Lung (tissue), 12 donors: ENCODE results near the gene FAM131A. TPM values are rescaled to one million over a fixed set of nuclear protein-coding genes. Genes with fewer than 3 reads are reported as not detected.
A peak's percentile ranks its signal among the peaks of the same experiment; 100 is the strongest.

Experiments
- ATAC-seq: fragments of 200-7000 bp; cut with Tn5 transposase; one replicate; pipeline ENCODE4 v1.9.1; 2020; ENCODE audit warnings: moderate number of reproducible peaks; ENCODE audit not compliant: insufficient read depth, low FRiP score
- DNase-seq, 3 donors: peaks; one replicate each; pipeline ENCODE4 v3.0.0-alpha.2; 2013 to 2017
- H3K27ac ChIP-seq, 2 donors: one replicate each; pipeline ENCODE4 v1.5.1; 2013; ENCODE audit warnings: mild to moderate bottlenecking in 2 of 2, moderate library complexity in 2 of 2, control low read depth in 1 of 2, inconsistent platforms in 1 of 2, low read depth in 1 of 2, low read length in 1 of 2
- H3K27me3 ChIP-seq, 3 donors: one replicate each; pipeline ENCODE4 v1.5.1; 2013; ENCODE audit warnings: low read length in 2 of 3; ENCODE audit not compliant: control insufficient read depth in 3 of 3, insufficient read depth in 3 of 3
- H3K36me3 ChIP-seq, 4 donors: one replicate each; pipeline ENCODE4 v1.5.1; 2013; ENCODE audit warnings: low read length in 4 of 4, mild to moderate bottlenecking in 1 of 4, moderate library complexity in 1 of 4; ENCODE audit not compliant: control insufficient read depth in 4 of 4, insufficient read depth in 4 of 4
- H3K4me1 ChIP-seq, 5 donors: one replicate each; pipeline ENCODE4 v1.5.1; 2013; ENCODE audit warnings: low read length in 5 of 5, mild to moderate bottlenecking in 2 of 5, moderate library complexity in 1 of 5; ENCODE audit not compliant: control insufficient read depth in 5 of 5, insufficient read depth in 5 of 5
- H3K4me3 ChIP-seq: one replicate; pipeline ENCODE4 v1.5.1; 2013; ENCODE audit warnings: mild to moderate bottlenecking, control low read depth, moderate library complexity
- H3K9ac ChIP-seq, 2 donors: one replicate each; pipeline ENCODE4 v1.5.1; 2013; ENCODE audit warnings: low read length in 2 of 2, control low read depth in 1 of 2; ENCODE audit not compliant: insufficient read depth in 1 of 2
- H3K9me3 ChIP-seq, 4 donors: one replicate each; pipeline ENCODE4 v1.5.1; 2013; ENCODE audit warnings: low read length in 3 of 4, mild to moderate bottlenecking in 1 of 4, moderate library complexity in 1 of 4; ENCODE audit not compliant: control insufficient read depth in 4 of 4, insufficient read depth in 3 of 4
- WGBS, 2 donors: extraction: QIAGEN DNeasy Blood & Tissue Kit; methylation state at CpG; one replicate each; pipeline ENCODE4 v1.1.7; 2013; 5-methylcytosine and 5-hydroxymethylcytosine counted together
- polyA plus RNA-seq, 2 donors: library from polyadenylated mRNA; stranded (reverse); fragments of 200-250 nt; gene quantifications; one replicate each; pipeline ENCODE4 v1.2.1, GENCODE V29; 2013
- total RNA-seq, 2 donors: library from RNA; depleted of rRNA in 1 of 2; stranded (reverse); fragments of >200 nt in 1 of 2; gene quantifications; one replicate each; pipeline ENCODE4 v1.2.1, GENCODE V29; 2014 to 2021
- TF ChIP-seq, protein P1 (sequence below): IDR thresholded peaks from 2 replicates; pipeline ENCODE4 v1.5.1; 2012; ENCODE audit warnings: mild to moderate bottlenecking; ENCODE audit errors: control extremely low read depth, extremely low read depth
- donor health status: control.
- donor health status: control.
- donor health status: Bipolar disorder and iron deficiency.
- donor health status: healthy.
- donor health status: DM: yes; HTN: yes; CAD: no.

FAM131A gene
- total and polyA plus RNA-seq, 4 donors, result 12.9 to 21.4 (median 15.7) TPM

DNA sequence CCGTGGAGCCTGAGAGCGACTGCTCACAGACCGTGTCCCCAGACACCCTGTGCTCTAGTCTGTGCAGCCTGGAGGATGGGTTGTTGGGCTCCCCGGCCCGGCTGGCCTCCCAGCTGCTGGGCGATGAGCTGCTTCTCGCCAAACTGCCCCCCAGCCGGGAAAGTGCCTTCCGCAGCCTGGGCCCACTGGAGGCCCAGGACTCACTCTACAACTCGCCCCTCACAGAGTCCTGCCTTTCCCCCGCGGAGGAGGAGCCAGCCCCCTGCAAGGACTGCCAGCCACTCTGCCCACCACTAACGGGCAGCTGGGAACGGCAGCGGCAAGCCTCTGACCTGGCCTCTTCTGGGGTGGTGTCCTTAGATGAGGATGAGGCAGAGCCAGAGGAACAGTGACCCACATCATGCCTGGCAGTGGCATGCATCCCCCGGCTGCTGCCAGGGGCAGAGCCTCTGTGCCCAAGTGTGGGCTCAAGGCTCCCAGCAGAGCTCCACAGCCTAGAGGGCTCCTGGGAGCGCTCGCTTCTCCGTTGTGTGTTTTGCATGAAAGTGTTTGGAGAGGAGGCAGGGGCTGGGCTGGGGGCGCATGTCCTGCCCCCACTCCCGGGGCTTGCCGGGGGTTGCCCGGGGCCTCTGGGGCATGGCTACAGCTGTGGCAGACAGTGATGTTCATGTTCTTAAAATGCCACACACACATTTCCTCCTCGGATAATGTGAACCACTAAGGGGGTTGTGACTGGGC, 7.3 kb downstream of the FAM131A start:
- WGBS, 2 donors, result 90% methylated on average over 23 to 24 of the region's 24 CpGs
- no peaks in the 10 kb centered on the region for H3K9me3 ChIP-seq
- no peak for ATAC-seq
- TF ChIP-seq, protein P1, sequence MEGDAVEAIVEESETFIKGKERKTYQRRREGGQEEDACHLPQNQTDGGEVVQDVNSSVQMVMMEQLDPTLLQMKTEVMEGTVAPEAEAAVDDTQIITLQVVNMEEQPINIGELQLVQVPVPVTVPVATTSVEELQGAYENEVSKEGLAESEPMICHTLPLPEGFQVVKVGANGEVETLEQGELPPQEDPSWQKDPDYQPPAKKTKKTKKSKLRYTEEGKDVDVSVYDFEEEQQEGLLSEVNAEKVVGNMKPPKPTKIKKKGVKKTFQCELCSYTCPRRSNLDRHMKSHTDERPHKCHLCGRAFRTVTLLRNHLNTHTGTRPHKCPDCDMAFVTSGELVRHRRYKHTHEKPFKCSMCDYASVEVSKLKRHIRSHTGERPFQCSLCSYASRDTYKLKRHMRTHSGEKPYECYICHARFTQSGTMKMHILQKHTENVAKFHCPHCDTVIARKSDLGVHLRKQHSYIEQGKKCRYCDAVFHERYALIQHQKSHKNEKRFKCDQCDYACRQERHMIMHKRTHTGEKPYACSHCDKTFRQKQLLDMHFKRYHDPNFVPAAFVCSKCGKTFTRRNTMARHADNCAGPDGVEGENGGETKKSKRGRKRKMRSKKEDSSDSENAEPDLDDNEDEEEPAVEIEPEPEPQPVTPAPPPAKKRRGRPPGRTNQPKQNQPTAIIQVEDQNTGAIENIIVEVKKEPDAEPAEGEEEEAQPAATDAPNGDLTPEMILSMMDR, result no peak
- H3K36me3 ChIP-seq, result peaks cover 6 to 23% (median 14%) of the 10 kb centered on the region in 4 donors
- no peak overlapping the region for H3K9ac ChIP-seq
- no peak overlapping the region for H3K27ac ChIP-seq
- no peak for DNase-seq
- H3K27me3 ChIP-seq, result no peaks in the 10 kb centered on the region
- H3K4me3 ChIP-seq, result no peak overlapping the region
- H3K4me1 ChIP-seq, result peaks cover 0 to 32% (median 7%) of the 10 kb centered on the region in 5 donors

DNA sequence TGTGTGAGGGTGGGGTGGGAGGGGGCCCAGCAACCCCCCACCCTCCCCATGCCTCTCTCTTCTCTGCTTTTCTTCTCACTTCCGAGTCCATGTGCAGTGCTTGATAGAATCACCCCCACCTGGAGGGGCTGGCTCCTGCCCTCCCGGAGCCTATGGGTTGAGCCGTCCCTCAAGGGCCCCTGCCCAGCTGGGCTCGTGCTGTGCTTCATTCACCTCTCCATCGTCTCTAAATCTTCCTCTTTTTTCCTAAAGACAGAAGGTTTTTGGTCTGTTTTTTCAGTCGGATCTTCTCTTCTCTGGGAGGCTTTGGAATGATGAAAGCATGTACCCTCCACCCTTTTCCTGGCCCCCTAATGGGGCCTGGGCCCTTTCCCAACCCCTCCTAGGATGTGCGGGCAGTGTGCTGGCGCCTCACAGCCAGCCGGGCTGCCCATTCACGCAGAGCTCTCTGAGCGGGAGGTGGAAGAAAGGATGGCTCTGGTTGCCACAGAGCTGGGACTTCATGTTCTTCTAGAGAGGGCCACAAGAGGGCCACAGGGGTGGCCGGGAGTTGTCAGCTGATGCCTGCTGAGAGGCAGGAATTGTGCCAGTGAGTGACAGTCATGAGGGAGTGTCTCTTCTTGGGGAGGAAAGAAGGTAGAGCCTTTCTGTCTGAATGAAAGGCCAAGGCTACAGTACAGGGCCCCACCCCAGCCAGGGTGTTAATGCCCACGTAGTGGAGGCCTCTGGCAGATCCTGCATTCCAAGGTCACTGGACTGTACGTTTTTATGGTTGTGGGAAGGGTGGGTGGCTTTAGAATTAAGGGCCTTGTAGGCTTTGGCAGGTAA, 8.1 kb downstream of the FAM131A start:
- TF ChIP-seq, protein P1, result no peak
- peaks cover 6 to 23% (median 15%) of the 10 kb centered on the region in 4 donors for H3K36me3 ChIP-seq
- peaks cover 0 to 32% (median 7%) of the 10 kb centered on the region in 5 donors for H3K4me1 ChIP-seq
- ATAC-seq, result peak; percentile 77
- DNase-seq, result peak; percentile 61 to 72 (median 62)
- H3K9ac ChIP-seq, result peak overlapping the region in 1 of 2 donors; percentile 9
- H3K9me3 ChIP-seq, result no peaks in the 10 kb centered on the region
- no peak overlapping the region for H3K4me3 ChIP-seq
- peak overlapping the region in 1 of 2 donors; percentile 38 for H3K27ac ChIP-seq
- WGBS, 2 donors, result 59 to 61% methylated on average over 14 of the region's 14 CpGs
- H3K27me3 ChIP-seq, result no peaks in the 10 kb centered on the region

DNA sequence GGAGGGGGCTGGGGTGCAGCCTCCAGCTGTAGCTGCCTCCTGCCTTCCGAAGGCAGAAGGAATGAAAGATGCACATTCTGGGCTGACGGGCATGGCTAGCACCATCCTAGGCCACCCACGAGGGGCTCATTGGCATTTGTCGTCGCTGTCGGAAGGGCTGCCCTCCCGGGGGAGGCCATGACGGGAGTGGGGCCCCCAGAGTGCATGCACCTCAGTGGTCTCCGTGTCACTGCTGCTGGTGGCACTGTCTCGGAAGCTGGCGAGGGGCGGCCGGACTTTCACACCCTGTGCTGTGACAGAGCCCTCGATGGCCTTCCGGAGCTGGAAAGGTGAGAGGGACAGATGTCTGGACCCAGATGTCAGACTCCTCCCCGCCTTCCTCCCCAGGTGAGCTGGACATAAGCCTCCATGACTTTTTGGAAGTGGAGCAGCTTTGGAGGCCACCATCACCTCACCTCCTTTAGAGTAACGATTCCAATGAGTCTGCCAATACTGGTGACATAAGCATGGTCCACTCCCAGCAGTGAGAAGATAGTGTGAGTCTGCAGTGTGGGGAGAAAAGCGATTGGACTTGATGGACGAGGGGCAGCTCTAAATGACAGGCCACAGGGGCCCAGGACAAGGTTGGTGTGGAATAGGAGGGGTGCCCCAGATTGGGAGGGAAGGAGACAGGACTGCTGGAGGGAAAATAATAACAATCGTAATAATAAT, 9.2 kb downstream of the FAM131A start:
- WGBS, 2 donors, result 94 to 95% methylated on average over 20 of the region's 20 CpGs
- peaks cover 6 to 21% (median 14%) of the 10 kb centered on the region in 4 donors for H3K36me3 ChIP-seq
- DNase-seq, result no peak

More for the DNA sequence above, 9.2 kb downstream of the FAM131A start:
- TF ChIP-seq, protein P1, result no peak
- H3K9me3 ChIP-seq, result no peaks in the 10 kb centered on the region
- H3K4me3 ChIP-seq, result no peak overlapping the region
- no peak overlapping the region for H3K9ac ChIP-seq
- no peak overlapping the region for H3K27ac ChIP-seq
- peaks cover 0 to 38% (median 5%) of the 10 kb centered on the region in 5 donors for H3K4me1 ChIP-seq
- no peak for ATAC-seq
- H3K27me3 ChIP-seq, result no peaks in the 10 kb centered on the region
